Left renal pelvis (tissue), 4 donors: ENCODE measurements around the gene ZNF750. TPM values are rescaled to one million over a fixed set of nuclear protein-coding genes. Genes with fewer than 3 reads are reported as not detected.
A peak's percentile ranks its signal among the peaks of the same experiment; 100 is the strongest.
"Not testable (repeated sequence)": the region's sequence is repeated elsewhere in the genome, so short reads cannot be mapped to it uniquely, and the experiment has no call there.

ENCODE experiments used
- DNase-seq, 4 donors: peaks; one replicate each; pipeline ENCODE4 v3.0.0-alpha.2; 2013; ENCODE audit warnings: low read depth in 4 of 4, low spot score in 3 of 4
- polyA plus RNA-seq, 4 donors: library from polyadenylated mRNA; unstranded; fragments of 120-200 nt; gene quantifications; one replicate each; pipeline ENCODE4 v1.2.1, GENCODE V29; 2013; ENCODE audit not compliant: insufficient read length in 4 of 4

The ZNF750 gene
- polyA plus RNA-seq, 4 donors: 0.30 to 2.5 (median 1.6) TPM

DNA sequence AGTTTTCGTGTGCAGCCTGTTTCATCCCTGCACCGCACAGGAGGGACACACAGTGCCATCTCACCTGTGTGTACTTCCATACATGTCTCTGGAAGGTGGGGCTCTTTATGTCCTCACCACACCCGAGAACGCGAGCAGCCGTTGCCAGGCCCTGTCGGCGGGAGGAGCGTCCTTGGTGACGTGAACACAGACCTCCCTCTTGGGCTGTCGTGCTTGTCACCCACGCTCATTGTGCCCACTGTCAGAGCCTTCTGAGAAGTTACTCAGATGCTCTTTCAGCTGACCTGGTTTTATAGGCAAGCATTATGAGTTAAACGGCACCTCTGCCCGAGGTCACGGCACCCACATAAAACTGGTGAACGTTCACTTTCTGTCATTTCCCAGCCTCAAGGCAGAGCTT is 40.2 kb downstream of the ZNF750 start:
- DNase-seq: no peak

GRCh38 chr17:82798752-82799151 is 41.1 kb downstream of the ZNF750 start:
- DNase-seq: no peak

DNA sequence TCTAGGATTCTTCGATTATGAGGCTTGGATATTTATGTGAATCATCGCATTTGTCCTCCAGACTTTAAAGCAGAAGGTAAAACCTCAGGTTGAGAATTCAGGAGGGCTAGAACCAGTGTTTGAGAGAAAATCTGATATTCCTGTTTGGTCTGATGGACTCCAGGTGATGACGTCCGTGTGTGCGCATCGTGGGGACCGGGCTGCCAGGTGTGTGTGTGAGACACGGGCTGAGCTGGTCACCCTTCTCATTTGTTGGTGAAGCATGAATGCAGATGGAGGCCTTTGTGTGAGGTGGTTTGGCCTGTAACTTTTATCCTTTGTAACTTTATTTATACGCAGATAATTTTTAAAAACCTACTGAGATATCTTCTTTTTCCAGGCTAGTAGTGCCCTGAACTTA is 42.8 kb downstream of the ZNF750 start:
- no peak for DNase-seq

DNA sequence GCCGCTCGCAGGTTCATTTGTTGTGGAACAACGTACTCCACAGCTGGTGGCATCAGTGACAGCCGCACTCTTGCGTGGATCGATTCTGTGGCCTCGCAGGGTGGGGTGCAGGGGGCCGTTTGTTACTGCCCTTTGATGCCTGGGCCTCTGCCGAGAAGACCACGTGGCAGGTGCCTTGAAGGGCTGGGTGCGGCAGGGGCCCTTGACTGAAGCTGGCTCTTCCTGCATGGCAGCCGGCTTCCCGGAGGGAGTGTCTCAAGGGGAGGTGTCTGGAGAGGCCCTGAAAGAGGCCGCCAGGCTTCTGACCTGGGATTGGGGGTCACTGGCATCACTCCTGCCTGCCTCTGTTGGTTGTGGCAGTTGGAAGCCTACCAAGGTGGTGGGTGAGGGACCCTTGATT is 44.2 kb downstream of the ZNF750 start:
- no peak for DNase-seq

DNA sequence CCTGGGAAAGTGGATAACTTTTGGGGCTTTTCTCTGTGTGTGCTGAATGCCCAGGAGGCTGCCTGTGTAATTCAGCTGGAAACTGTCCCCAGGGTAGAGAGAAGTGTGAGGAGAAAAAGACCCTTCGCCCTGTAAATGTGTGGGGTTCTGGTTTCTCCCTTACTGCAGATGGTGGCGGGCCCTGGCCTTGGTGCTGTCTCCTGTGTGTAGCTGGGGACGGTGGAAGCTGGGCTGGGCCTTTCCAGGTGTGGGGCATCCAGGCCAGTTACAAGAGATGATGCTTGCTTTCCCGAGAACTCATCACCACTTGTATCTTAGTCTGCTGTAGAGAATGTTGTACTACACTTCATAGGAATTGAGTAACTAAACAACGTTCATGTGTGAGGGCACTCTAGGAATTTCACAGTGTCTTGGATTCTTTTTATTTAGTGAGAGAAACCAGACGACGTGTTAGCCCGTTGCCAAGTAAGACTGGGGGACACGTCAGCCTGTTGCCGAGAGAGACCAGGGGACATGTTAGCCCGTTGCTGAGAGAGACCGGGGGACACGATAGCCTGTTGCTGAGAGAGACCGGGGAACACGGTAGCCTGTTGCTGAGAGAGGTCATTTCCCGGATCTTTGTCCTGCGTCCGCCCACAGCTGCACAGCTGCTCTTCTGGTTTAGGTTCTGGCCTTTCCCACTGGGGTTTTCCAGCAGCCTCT is 44.9 kb downstream of the ZNF750 start:
- DNase-seq: no peak

- DNase-seq: no peak
Observed at GRCh38 chr17:82793974-82794630, 45.7 kb downstream of the ZNF750 start.

GRCh38 chr17:82791532-82791931 is 48.3 kb downstream of the ZNF750 start:
- DNase-seq: peak in 2 of 4 donors; percentile 22 to 47

DNA sequence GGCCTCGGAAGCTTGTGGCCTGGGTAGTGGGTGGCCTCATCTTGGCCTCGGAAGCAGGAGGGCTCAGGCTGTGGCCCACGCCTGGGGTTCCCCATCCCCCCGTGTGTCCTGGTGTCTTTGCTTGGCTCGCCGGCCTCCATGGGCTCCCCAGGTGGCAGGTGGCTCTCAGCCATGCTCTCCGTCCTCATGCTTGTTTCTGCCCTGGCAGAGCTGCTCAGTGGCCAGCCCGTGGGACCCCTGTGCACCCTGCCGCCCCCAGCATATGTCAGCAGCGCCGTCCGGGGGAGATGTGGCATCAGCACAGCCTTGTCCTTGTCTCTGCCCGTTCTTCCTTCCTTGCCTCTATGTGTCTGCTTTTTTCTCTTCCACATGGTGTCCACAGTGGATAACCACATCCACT is 49.4 kb downstream of the ZNF750 start:
- no peak for DNase-seq

DNA sequence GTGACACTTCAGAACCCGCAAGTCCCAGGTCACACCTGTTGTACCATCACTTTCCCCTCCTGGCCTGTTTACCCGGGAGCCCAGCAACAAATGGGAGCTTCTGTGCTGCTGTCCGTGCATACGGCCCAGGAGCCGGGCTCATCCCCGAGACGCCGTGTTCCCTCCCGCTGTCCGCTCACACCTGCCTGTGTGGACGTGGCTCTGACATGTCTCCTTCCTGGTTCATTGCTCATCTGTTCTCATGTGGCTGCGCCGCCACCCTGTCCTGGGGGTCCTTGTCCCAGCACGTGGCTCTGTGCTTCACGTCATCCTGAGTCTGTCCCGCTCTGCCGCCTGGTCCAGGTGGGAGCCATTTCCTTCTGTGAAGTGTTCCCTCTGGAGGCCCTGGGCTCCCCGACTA is 50.0 kb downstream of the ZNF750 start:
- DNase-seq: no peak

DNA sequence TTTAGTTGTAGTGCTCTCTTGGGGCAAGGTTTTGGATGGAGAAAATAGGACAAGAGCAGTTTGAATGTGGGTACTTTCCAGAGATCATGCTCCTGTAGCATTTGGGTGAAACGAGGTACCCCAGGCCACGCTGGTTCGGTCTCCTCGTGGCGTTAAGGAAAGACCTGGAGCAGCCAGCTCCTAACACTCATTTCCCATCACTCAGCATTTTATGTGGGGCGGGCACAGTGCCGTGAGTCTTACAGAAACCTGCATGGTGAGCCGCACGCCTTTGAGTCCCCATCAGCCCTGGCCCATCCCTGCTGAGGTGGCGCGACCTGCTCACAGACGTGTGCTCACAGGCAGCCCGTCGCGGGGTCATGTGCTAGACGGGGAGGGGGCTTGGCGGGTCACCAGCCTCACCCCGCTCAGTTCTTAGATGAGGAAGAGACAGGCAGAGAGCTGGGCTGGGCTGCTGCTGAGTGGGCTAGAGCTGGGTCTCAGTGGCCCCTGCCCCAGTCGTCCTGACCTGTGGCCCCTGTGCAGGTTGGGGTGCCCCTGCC is 50.7 kb downstream of the ZNF750 start:
- no peak for DNase-seq

GRCh38 chr17:82788206-82789001 is 51.4 kb downstream of the ZNF750 start:
- no peak for DNase-seq

DNA sequence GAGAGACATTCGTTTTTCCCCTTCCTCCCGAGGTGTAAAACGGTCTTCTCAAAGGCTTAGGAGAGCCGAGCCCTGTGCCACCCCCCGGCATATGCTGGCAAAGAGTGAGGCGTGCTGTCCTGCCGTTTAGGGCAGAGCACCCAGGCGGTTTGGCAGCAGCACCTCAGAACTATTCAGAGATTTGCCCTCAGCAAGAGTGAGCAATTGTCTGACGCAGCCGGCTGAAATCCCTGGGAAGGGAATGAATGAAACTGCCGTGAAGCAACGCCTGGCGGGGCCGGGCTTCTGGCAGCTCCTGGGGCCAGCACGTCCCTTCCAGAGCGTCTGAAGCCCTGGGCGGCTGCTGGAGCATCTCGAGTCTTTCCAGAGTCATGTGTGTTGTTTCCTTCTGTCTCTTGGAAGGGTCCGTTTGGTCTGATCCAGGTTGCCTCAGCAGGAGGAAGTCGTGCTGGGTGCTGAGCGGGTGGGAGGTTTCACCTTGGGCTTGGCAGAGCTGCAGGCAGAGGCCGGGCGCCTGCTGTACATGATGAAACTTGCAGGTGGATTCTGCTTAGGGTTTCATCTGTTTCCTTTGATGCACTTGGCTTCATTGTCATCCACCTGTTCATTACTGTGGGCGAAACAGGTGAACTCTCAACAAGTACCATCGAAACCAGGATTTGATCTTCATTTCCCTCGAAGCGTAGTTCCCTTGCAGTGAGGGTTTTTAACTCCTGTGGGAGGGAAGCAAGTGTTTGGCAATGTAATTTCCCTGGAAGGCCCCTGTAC is 52.6 kb downstream of the ZNF750 start:
- DNase-seq: no peak

GRCh38 chr17:82786427-82786826 is 53.4 kb downstream of the ZNF750 start:
- DNase-seq: no peak

- not testable (repeated sequence) for DNase-seq
Observed at GRCh38 chr17:82785581-82785980, 54.2 kb downstream of the ZNF750 start.

DNA sequence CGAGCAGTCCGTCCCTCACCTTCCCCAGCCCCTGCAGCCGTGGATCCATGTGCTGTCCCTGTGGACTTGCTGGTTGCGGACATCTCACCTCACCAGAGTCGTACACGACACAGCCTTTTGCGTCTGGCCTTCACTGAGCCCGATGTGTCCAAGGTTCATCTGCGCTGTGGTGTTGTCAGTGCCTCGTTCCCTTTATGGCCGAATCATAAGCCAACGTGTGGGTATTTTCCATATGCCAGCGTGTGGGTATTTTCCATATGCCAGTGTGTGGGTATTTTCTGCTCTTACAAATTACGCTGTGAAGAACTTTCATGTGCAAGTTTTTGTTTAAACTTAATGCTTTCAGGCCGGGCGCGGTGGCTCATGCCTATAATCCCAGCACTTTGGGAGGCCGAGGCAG is 56.3 kb downstream of the ZNF750 start:
- no peak for DNase-seq

- no peak for DNase-seq
Observed at GRCh38 chr17:82782657-82783207, 57.1 kb downstream of the ZNF750 start.

GRCh38 chr17:82781894-82782274 is 57.9 kb downstream of the ZNF750 start:
- DNase-seq: peak; percentile 59 to 73 (median 68)

DNA sequence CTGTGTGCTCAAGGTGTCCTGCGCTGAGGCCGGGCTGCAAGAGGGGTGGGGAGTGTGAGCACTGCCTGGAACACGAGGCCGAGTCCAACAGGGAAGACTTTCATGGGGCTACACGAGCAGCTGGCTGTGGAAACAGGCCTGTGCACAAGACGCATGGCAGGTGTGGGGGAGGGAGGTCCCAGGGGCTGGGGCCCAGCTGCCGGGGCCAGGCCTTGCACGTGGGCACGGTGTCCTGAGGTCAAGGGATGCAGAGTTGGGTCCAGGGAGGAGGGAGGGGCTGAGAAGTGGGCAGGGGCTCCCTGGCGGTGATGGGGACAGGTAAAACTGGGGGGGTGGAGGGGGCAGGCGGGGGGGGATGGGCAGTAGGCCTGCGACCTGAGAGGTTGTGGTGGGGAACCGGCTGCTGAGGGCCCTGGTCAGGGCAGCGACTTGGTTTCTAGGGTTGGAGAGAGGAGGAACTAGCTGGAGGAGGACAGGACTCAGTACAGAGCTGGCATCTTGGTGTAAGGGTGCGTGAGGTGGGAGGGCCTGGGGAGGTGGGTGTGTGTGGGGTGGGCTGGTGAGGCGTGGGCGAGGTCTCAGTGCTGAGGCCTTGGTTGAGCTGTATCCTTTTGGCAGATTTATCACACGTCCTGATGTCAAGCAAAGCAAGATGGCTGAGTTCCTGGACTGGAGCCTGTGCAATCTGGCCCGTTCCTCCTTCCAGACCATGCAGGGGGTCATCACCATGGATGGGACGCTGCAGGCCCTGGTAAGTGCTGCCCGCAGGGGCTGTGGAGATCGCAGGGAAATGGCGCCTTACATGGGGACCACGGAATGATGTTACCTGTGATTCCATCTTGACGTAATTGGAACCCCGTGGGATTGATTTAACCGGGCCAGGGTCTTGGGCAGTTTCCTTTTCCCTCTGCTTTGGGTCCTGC is 58.6 kb downstream of the ZNF750 start:
- no peak for DNase-seq

GRCh38 chr17:82780195-82780594 is 59.6 kb downstream of the ZNF750 start:
- DNase-seq: no peak
